NK-92 treated with Interleukin-12 subunit alpha and Interleukin-12 subunit beta, amount 100 ng/mL, for 24 hours (cell line): ENCODE results near the gene WDR13.
A peak's percentile ranks its signal among the peaks of the same experiment; 100 is the strongest.
"Not testable (repeated sequence)": the region's sequence is repeated elsewhere in the genome, so short reads cannot be mapped to it uniquely, and the experiment has no call there.

Experiments
- DNase-seq: peaks from one replicate; lab custom pipeline; 2025; lab: John Stamatoyannopoulos, UW

Gene WDR13

DNA sequence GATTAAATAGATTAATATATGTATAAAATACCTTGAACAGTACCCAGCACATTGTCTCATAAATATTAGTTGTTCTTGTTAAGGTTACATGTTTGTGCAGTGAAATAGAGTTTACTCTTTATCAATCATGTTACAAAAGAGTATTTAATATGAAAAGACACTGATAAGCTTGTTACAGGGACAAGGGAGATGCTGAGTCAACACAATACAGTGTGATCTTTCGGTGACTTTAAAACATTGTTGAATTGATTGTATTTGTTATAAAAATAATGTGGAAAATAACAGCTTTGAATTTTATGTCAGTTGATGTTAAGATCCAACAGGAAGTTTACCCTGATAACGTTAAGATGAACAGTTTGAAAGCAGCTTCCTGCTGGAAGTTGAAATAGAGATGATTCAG is 1.4 kb upstream of the WDR13 start:
- no peak for DNase-seq

- DNase-seq: no peak
Observed at GRCh38 chrX:48598614-48599013, 1.3 kb downstream of the WDR13 start.

- no peak for DNase-seq
Observed at GRCh38 chrX:48599341-48599740, 2.0 kb downstream of the WDR13 start.

DNA sequence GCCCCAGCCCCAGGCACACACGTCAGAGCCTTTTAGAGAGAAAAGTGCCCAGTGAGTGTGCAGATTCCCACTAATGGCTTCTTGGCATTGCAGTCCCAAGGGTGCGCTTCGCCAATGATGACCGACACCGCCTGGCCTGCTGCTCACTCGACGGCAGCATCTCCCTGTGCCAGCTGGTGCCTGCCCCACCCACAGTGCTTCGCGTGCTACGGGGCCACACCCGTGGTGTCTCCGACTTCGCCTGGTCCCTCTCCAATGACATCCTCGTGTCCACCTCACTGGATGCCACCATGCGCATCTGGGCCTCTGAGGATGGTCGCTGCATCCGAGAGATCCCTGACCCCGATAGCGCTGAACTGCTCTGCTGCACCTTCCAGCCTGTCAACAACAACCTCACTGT is 2.9 kb downstream of the WDR13 start:
- DNase-seq: no peak

DNA sequence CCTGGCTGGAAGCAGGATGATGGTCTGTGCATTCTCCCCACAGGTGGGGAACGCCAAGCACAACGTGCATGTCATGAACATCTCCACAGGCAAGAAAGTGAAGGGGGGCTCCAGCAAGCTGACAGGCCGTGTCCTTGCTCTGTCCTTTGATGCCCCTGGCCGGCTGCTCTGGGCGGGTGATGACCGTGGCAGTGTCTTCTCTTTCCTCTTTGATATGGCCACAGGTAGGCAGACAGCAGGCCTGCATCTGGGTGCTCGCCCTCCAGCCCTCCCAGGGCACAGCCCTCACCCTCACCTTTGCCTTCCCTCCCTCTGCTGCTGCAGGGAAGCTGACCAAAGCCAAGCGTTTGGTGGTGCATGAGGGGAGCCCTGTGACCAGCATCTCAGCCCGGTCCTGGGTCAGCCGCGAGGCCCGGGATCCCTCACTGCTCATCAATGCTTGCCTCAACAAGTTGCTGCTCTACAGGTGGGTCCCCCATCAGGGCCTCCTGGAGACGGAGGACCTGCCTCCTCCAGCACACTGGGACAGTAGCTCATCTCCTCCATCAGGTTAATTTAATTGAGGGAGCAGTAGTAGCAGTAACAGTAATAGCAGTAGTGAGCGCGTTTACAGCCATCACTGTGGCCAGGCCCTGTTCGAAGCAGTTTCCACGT is 4.6 kb downstream of the WDR13 start:
- DNase-seq: no peak

GRCh38 chrX:48604701-48605100 is 7.4 kb downstream of the WDR13 start:
- DNase-seq: no peak

- no peak for DNase-seq
Observed at GRCh38 chrX:48606091-48606490, 8.8 kb downstream of the WDR13 start.

GRCh38 chrX:48611703-48612102 is 14.4 kb downstream of the WDR13 start:
- DNase-seq: no peak

DNA sequence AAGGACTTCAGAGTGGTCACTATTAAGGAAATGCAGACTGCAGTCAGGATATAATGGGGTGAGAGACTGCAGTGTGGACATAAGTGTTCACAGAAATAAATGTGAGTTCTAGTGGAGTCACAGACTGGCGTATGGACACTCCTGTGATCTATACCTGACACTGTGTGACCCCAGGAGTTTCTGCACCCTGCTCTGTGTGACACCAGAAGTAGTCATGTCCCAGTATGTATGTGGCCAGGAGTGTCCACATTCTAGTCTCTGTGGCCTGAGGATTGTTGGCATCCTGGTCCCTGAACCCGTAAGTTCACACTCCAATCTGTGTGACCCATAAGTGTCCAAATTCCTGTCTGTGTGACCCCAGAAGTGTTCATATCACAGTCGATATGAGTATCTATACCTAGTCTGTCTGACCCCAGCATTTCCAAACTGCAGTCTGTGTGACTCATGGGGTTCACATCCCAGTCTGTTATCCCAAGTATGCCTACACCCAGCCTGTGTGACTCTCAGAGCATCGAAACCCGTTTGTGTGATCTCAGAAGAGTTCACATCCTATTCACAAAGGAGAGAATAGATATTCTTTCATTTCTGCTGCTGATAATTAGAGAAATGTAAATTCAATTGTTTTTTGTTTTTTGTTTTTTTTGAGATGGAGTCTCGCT is 16.3 kb downstream of the WDR13 start:
- DNase-seq: no peak

- DNase-seq: no peak
Observed at GRCh38 chrX:48616576-48616975, 19.3 kb downstream of the WDR13 start.

- no peak for DNase-seq
Observed at GRCh38 chrX:48617542-48618340, 20.4 kb downstream of the WDR13 start.

- no peak for DNase-seq
Observed at GRCh38 chrX:48626401-48627298, 29.4 kb downstream of the WDR13 start.

DNA sequence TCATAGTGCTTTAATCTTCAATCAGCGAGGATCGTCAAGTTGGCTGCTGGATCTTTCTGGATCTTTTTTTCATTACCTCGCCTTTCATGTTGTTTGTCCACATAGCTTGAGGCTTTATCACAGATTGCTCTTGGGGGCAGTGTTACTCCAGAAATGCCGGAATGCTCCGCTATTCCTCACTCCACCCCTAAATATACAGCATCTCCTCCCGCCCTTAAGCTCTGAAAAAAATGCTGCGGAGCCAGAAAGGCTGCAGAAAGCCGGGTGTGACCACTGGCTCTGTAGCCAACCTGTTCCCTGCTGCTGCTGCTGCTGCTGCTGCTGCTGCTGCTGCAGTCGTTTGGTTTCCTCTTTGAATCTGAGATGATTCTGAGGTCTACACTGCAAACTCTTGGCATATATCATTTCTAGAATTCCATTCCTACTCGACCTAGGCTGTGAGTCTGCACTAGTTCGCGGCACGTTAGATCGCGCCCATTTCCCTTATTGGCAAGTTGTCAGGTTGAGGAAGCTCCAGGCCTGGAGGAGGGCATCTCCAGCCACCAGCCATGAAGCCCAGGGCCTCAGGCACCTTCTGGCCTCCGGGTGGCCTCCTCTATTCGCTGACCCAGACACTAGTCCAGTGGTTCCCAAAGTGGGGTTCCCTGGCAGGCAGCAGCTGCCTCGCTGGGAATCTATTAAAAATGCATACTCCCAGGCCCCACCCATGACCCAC is 34.2 kb downstream of the WDR13 start:
- peak; percentile 36 for DNase-seq

- no peak for DNase-seq
Observed at GRCh38 chrX:48632207-48632606, 34.9 kb downstream of the WDR13 start.

DNA sequence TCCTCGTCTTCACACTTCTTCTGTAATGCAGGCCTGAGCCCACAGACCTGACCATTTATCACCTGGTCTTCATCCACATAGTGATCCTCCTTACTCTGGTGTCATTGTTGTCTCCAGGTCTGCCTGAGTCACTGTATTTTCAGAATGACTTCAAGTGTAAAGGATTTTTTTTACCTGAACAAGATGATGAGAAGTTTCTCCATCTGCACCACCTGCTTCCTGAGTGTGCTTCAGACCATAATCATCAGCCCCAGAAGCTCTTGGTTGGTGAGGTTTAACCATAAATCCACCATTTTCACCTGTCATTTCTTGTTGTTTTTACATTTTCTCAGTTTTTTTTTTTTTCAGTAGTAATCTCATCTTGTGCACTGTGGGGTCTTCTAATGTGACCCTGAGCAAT is 39.0 kb downstream of the WDR13 start:
- no peak for DNase-seq

GRCh38 chrX:48636776-48637175 is 39.5 kb downstream of the WDR13 start:
- no peak for DNase-seq

- DNase-seq: no peak
Observed at GRCh38 chrX:48645669-48646068, 48.4 kb downstream of the WDR13 start.

DNA sequence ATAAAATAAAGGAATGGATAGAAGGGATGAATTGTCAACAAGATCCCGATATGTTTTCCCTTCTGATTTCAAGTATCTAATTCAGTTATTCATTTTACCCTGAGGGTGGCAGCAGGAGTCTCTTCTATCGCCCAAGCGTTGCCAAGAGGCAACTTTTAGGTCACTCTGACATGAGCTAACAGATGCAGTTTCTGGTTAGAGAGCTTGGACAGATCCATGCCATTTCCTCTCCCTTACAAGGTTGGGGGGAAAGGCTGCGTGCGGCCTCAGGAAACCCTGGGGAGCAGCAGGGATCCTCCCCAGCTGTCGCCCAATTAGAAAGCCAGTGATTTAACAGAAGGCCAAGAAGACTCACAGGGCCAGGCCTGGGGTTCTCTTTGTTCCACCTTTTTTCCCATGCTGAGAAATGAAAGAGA is 51.1 kb downstream of the WDR13 start:
- no peak for DNase-seq

DNA sequence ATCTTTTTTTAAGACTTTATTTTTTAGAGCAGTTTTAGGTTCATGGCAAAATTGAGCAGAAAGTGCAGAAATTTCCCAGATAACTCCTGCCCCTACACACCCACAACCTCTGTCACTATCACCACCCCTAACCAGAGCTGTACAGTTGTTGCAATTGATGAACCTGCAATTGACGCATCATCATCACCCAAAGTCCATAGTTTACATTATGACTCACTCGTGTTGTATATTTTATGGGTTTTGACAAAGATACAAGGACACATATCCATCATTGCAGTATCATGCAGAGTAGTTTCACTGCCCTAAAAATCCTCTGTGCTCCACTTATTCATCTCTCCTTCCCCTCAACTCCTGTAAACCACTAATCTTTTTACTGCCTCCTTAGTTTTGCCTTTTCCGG is 51.8 kb downstream of the WDR13 start:
- DNase-seq: no peak

GRCh38 chrX:48652055-48652579 is 54.8 kb downstream of the WDR13 start:
- not testable (repeated sequence) for DNase-seq

DNA sequence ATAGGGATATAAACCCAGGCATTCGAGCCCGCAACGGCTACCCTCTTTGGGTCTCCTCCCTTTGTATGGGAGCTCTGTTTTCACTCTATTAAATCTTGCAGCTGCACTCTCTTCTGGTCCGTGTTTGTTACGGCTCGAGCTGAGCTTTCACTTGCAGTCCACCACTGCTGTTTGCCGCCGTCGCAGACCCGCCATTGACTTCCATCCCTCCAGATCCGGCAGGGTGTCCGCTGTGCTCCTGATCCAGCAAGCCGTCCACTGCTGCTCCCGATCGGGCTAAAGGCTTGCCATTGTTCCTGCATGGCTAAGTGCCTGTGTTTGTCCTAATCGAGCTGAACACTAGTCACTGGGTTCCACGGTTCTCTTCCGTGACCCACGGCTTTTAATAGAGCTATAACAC is 57.5 kb downstream of the WDR13 start:
- not testable (repeated sequence) for DNase-seq
